ENCODE results near the gene DNM2. TPM values are rescaled to one million over a fixed set of nuclear protein-coding genes. Genes with fewer than 3 reads are reported as not detected.
A peak's percentile ranks its signal among the peaks of the same experiment; 100 is the strongest.
"Not testable (repeated sequence)": the region's sequence is repeated elsewhere in the genome, so short reads cannot be mapped to it uniquely, and the experiment has no call there.

DNM2 gene
- total RNA-seq, 6 donors from 2014 or later, result 238 to 744 (median 318) TPM

- no peak for DNase-seq
- Histone ChIP-seq H3K4me1 (peaks cover 53 to 86% (median 64%) of the 10 kb centered on the region in 4 donors), H3K27me3 (no peaks in the 10 kb centered on the region), H3K36me3 (peaks cover 8 to 22% (median 11%) of the 10 kb centered on the region in 4 donors), H3K4me3 (no peak overlapping the region), H3K27ac (peak overlapping the region in 3 of 4 donors; percentile 59 to 81 (median 61)), H3K9me3 (no peaks in the 10 kb centered on the region)
- no peak for ATAC-seq (ENCODE audit: low FRiP score in 2 of 2)
- 98% methylated on average over 7 of the region's 7 CpGs for WGBS, 2 donors
- TF ChIP-seq POLR2A (IDR thresholded peaks at IDR 0.05) (no peak), POLR2AphosphoS5 (IDR thresholded peaks at IDR 0.05) (no peak), EP300 (IDR thresholded peaks at IDR 0.05) (no peak), CTCF (IDR thresholded peaks at IDR 0.05) (no peak)
Measured at GRCh38 chr19:10756791-10757190, 38.9 kb downstream of the DNM2 start.

- ATAC-seq (ENCODE audit: low FRiP score in 2 of 2); H3K4me3 ChIP-seq; H3K9me3 ChIP-seq; H3K27me3 ChIP-seq; DNase-seq: not testable (repeated sequence)
- peaks cover 54 to 86% (median 65%) of the 10 kb centered on the region in 4 donors for H3K4me1 ChIP-seq
- 60 to 76% methylated on average over 1 of the region's 1 CpG for WGBS, 2 donors
- H3K27ac ChIP-seq, result peak overlapping the region in 3 of 4 donors; percentile 59 to 81 (median 61)
- peaks cover 8 to 31% (median 19%) of the 10 kb centered on the region in 4 donors for H3K36me3 ChIP-seq
Measured at GRCh38 chr19:10758050-10758449, 40.2 kb downstream of the DNM2 start.

- Histone ChIP-seq H3K27ac (peak overlapping the region; percentile 63 to 82 (median 80)), H3K4me1 (peaks cover 55 to 86% (median 65%) of the 10 kb centered on the region in 4 donors), H3K4me3 (no peak overlapping the region), H3K27me3 (no peaks in the 10 kb centered on the region), H3K9me3 (no peaks in the 10 kb centered on the region), H3K36me3 (peaks cover 8 to 35% (median 19%) of the 10 kb centered on the region in 4 donors)
- TF ChIP-seq EP300 (IDR thresholded peaks at IDR 0.05) (no peak), POLR2AphosphoS5 (IDR thresholded peaks at IDR 0.05) (no peak), CTCF (IDR thresholded peaks at IDR 0.05) (no peak), POLR2A (IDR thresholded peaks at IDR 0.05) (no peak)
- DNase-seq, result no peak
- 82 to 85% methylated on average over 5 of the region's 5 CpGs for WGBS, 2 donors
- no peak for ATAC-seq (ENCODE audit: low FRiP score in 2 of 2)
Measured at GRCh38 chr19:10758978-10759377, 41.1 kb downstream of the DNM2 start.

- no peak for TF ChIP-seq POLR2A (IDR thresholded peaks at IDR 0.05)
- no peak for TF ChIP-seq POLR2AphosphoS5 (IDR thresholded peaks at IDR 0.05)
- no peak for TF ChIP-seq EP300 (IDR thresholded peaks at IDR 0.05)
- no peak for TF ChIP-seq CTCF (IDR thresholded peaks at IDR 0.05)
- Histone ChIP-seq H3K4me3 (no peak overlapping the region), H3K36me3 (peaks cover 8 to 35% (median 20%) of the 10 kb centered on the region in 4 donors), H3K4me1 (peaks cover 58 to 85% (median 65%) of the 10 kb centered on the region in 4 donors), H3K27me3 (no peaks in the 10 kb centered on the region), H3K9me3 (no peaks in the 10 kb centered on the region), H3K27ac (peak overlapping the region in 3 of 4 donors; percentile 63 to 81 (median 78))
- 83 to 87% methylated on average over 16 to 17 of the region's 17 CpGs for WGBS, 2 donors
- DNase-seq (no peak), ATAC-seq (ENCODE audit: low FRiP score in 2 of 2) (no peak)
Measured at GRCh38 chr19:10760273-10760944, 42.5 kb downstream of the DNM2 start.

- H3K27me3 ChIP-seq, result no peaks in the 10 kb centered on the region
- H3K36me3 ChIP-seq, result peaks cover 8 to 37% (median 21%) of the 10 kb centered on the region in 4 donors
- no peak overlapping the region for H3K4me3 ChIP-seq
- no peak for TF ChIP-seq POLR2AphosphoS5 (IDR thresholded peaks at IDR 0.05)
- no peak for TF ChIP-seq CTCF (IDR thresholded peaks at IDR 0.05)
- TF ChIP-seq EP300 (IDR thresholded peaks at IDR 0.05), result no peak
- TF ChIP-seq POLR2A (IDR thresholded peaks at IDR 0.05), result no peak
- peaks cover 62 to 87% (median 73%) of the 10 kb centered on the region in 4 donors for H3K4me1 ChIP-seq
- WGBS, 2 donors, result 80 to 87% methylated on average over 14 to 19 of the region's 19 CpGs
- DNase-seq, result no peak
- ATAC-seq (ENCODE audit: low FRiP score in 2 of 2), result no peak
- H3K27ac ChIP-seq, result peak overlapping the region in 3 of 4 donors; percentile 60 to 73 (median 66)
- no peaks in the 10 kb centered on the region for H3K9me3 ChIP-seq
Measured at GRCh38 chr19:10761443-10762250, 43.8 kb downstream of the DNM2 start.
